Astrocyte (in vitro differentiated cells and primary cell): ENCODE data around the gene GLT8D2. TPM values are rescaled to one million over a fixed set of nuclear protein-coding genes. Genes with fewer than 3 reads are reported as not detected.

Experiments used
- DNase-seq: peaks from one replicate; pipeline ENCODE4 v3.0.0-alpha.2; 2010; ENCODE audit warnings: low read depth
- FAIRE-seq: peaks from 2 replicates; lab custom pipeline; 2011; peaks lifted over from hg19 to GRCh38; lab: Jason Lieb, UNC
- H2AFZ ChIP-seq: 2 replicates; pipeline ENCODE4 v1.6.0; 2012; ENCODE audit warnings: low read depth, low read length, inconsistent platforms
- H3K27ac ChIP-seq: 2 replicates; pipeline ENCODE4 v1.5.1; 2011; ENCODE audit warnings: low read depth, low read length, inconsistent platforms
- H3K27me3 ChIP-seq: 2 replicates; pipeline ENCODE4 v1.6.0; 2011; ENCODE audit warnings: low read length, inconsistent platforms; ENCODE audit not compliant: insufficient read depth
- H3K36me3 ChIP-seq: 2 replicates; pipeline ENCODE4 v1.5.1; 2011; ENCODE audit warnings: low read length, inconsistent platforms; ENCODE audit not compliant: insufficient read depth
- H3K4me1 ChIP-seq: 2 replicates; pipeline ENCODE4 v1.5.1; 2011; ENCODE audit warnings: low read length, inconsistent platforms; ENCODE audit not compliant: insufficient read depth
- H3K4me2 ChIP-seq: 2 replicates; pipeline ENCODE4 v1.6.0; 2012; ENCODE audit warnings: low read length, inconsistent platforms
- H3K4me3 ChIP-seq: 2 replicates; pipeline ENCODE4 v1.5.1; 2011; ENCODE audit warnings: low read depth, mild to moderate bottlenecking, low read length, inconsistent platforms; ENCODE audit not compliant: insufficient read depth
- H3K79me2 ChIP-seq: 2 replicates; pipeline ENCODE4 v1.6.0; 2012; ENCODE audit warnings: mild to moderate bottlenecking, low read length, inconsistent platforms; ENCODE audit not compliant: insufficient read depth
- H3K9ac ChIP-seq: 2 replicates; pipeline ENCODE4 v1.6.0; 2012; ENCODE audit warnings: mild to moderate bottlenecking, low read length, inconsistent platforms
- H3K9me3 ChIP-seq: 2 replicates; pipeline ENCODE4 v1.5.1; 2012; ENCODE audit warnings: low read depth, mild to moderate bottlenecking, low read length, inconsistent platforms; ENCODE audit not compliant: insufficient read depth
- H4K20me1 ChIP-seq: 2 replicates; pipeline ENCODE4 v1.6.0; 2012; ENCODE audit warnings: low read length, inconsistent platforms; ENCODE audit not compliant: insufficient read depth
- H3K27ac Mint-ChIP-seq: one replicate; pipeline ENCODE4 v1.8.0; 2021; ENCODE audit warnings: mild to moderate bottlenecking, mixed read lengths; ENCODE audit not compliant: unreplicated experiment
- H3K27me3 Mint-ChIP-seq: one replicate; pipeline ENCODE4 v1.8.0; 2021; ENCODE audit warnings: low read depth, mixed read lengths; ENCODE audit not compliant: unreplicated experiment
- H3K36me3 Mint-ChIP-seq: one replicate; pipeline ENCODE4 v1.8.0; 2021; ENCODE audit warnings: low read depth, mixed read lengths; ENCODE audit not compliant: unreplicated experiment
- H3K4me1 Mint-ChIP-seq: one replicate; pipeline ENCODE4 v1.8.0; 2021; ENCODE audit warnings: low read depth, mixed read lengths; ENCODE audit not compliant: unreplicated experiment
- H3K4me3 Mint-ChIP-seq: one replicate; pipeline ENCODE4 v1.8.0; 2021; ENCODE audit warnings: mild to moderate bottlenecking, moderate library complexity, mixed read lengths; ENCODE audit not compliant: unreplicated experiment
- H3K9me3 Mint-ChIP-seq: one replicate; pipeline ENCODE4 v1.8.0; 2021; ENCODE audit warnings: mild to moderate bottlenecking, mixed read lengths; ENCODE audit not compliant: unreplicated experiment
- CTCF ChIP-seq: IDR thresholded peaks from 2 replicates; pipeline ENCODE4 v1.5.1; 2011; ENCODE audit warnings: low read depth, mild to moderate bottlenecking, inconsistent platforms, low read length, moderate library complexity; ENCODE audit not compliant: insufficient read depth
- EZH2 ChIP-seq: IDR thresholded peaks from 2 replicates; pipeline ENCODE4 v1.6.1; 2012; ENCODE audit warnings: mild to moderate bottlenecking, low read length, inconsistent platforms; ENCODE audit not compliant: insufficient read depth
- total RNA-seq: library from RNA; stranded (reverse); gene quantifications from 2 replicates; pipeline ENCODE4 v1.2.1, GENCODE V29; 2021

The GLT8D2 gene
- total RNA-seq, 1 donor from 2014 or later, result 11.1 TPM

GRCh38 chr12:103944964-103945363 is 105.0 kb downstream of the GLT8D2 start:
- Mint-ChIP-seq H3K4me3 (no peak overlapping the region), H3K36me3 (peaks cover 28% of the 10 kb centered on the region), H3K27me3 (no peaks in the 10 kb centered on the region), H3K27ac (no peak overlapping the region), H3K4me1 (peaks cover 1% of the 10 kb centered on the region), H3K9me3 (no peaks in the 10 kb centered on the region)
- H4K20me1 ChIP-seq, result peaks cover 69% of the 10 kb centered on the region
- DNase-seq (no peak), FAIRE-seq (no peak)
- no peak overlapping the region for H3K9ac ChIP-seq
- no peaks in the 10 kb centered on the region for H3K4me1 ChIP-seq
- TF ChIP-seq CTCF (no peak), EZH2 (no peak)
- no peaks in the 10 kb centered on the region for H3K27me3 ChIP-seq
- H3K9me3 ChIP-seq, result no peaks in the 10 kb centered on the region
- peaks cover 33% of the 10 kb centered on the region for H3K79me2 ChIP-seq
- no peak overlapping the region for H2AFZ ChIP-seq
- peaks cover 90% of the 10 kb centered on the region for H3K36me3 ChIP-seq
- H3K4me2 ChIP-seq, result no peak overlapping the region
- H3K4me3 ChIP-seq, result no peak overlapping the region
- H3K27ac ChIP-seq, result no peak overlapping the region

Other genes with a start within 250 kb of the GLT8D2 start
- gene NT5DC3, start 209.0 kb downstream of the GLT8D2 start, total RNA-seq, result 12.0 and 13.6 TPM in 2 replicates
- gene HSP90B1, start 119.8 kb downstream of the GLT8D2 start, total RNA-seq, result 1,238 and 1,270 TPM in 2 replicates
- gene TDG, start 84.3 kb downstream of the GLT8D2 start, total RNA-seq, result 49.7 and 55.6 TPM in 2 replicates
- gene HCFC2, start 14.3 kb upstream of the GLT8D2 start, total RNA-seq, result 10.3 and 10.7 TPM in 2 replicates
- gene NFYB, start 88.0 kb upstream of the GLT8D2 start, total RNA-seq, result 12.3 and 14.8 TPM in 2 replicates
- gene TXNRD1, start 165.6 kb upstream of the GLT8D2 start, total RNA-seq, result 133 and 176 TPM in 2 replicates